DMS79 treated with DMSO at 0.1 percent for 48 hours (cell line): ENCODE results near the gene KRT84.
"Not testable (repeated sequence)": the region's sequence is repeated elsewhere in the genome, so short reads cannot be mapped to it uniquely, and the experiment has no call there.

Source experiments
- DNase-seq: peaks from one replicate; lab custom pipeline; 2025; lab: John Stamatoyannopoulos, UW

The KRT84 gene

DNA sequence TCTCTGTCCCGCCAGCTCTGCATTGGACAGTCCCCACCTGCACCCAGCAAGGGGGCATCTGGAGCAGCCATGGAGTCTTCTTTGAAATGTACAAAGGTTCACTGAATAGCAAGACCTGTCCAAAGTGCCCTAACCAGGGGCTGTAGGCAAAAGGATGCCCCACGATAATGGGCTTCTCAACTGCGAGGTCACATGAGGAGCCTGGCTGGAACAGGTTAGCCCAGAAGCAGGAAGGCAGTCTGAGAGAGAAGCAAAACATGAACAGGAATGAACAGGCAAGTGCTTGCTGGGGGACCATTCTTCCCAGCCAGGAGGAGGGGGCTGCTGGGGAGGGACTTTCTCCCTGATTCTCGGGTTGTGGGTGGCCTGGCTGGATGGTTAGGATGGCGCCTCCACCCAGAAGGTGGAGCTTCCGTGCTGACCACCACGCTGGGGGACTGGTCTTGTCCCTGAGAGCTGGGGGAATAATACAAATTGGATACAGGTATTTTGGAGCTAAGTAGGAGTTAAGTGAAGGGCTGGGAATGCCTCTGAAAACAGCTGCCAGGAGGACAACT, 25.3 kb downstream of the KRT84 start:
- no peak for DNase-seq

DNA sequence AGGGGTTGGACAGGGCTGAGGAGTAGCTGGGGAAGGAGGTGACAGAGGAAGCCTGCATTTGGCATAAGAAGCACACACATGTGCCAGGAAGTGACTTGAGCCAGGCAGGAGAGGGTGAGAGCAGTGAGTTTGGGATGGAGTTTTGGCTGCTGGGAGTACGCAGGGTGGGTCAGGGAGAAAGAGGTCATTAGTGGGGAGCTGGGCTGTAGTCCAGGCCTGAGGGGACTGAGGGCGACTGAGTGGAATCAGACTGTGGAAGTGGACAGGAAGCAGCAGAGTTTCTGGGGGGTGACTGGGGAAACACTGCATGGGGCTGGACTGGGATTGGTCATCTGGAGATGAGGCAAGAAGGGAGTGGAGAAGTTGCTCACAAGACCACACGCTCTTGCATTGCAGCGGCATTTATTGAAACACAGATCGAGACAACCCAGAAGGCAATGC, 25.8 kb downstream of the KRT84 start:
- DNase-seq, result no peak

DNA sequence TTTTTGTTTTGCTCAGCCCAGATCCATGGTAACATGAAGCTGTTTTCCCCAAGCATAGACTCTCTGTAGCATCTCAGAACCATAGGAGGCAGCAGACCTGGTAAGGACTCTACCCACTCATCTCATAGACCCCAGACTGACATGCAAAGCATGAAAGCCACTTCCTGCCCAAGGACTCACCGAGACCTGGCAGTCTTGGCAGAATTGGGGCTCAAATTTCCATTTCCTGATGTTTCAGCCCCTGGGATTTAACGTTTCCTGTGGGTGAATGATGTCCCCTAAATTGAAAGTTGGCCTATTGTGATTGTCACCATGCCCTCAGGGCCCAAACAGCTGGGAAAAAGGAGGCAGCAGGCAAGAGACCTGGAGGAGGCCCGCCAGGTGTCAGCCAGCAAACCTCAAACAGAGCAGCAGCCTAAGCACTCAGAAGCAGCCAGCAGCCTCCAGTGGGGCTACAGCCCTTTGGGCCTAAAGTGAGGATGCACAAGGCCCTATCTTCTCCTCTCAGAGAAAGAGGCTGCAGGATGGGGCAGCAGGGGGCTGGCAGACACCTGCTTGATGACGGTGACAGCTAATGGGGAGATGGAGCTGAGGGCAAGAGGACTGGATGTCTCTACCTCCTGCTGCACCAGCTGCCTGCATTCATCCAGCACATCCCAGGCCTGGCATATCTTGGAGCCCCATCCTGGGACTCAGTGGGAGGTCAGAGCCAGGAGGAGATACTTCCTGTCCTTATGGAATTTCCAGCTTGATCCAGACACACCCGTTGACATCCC, 26.7 kb downstream of the KRT84 start:
- no peak for DNase-seq

DNA sequence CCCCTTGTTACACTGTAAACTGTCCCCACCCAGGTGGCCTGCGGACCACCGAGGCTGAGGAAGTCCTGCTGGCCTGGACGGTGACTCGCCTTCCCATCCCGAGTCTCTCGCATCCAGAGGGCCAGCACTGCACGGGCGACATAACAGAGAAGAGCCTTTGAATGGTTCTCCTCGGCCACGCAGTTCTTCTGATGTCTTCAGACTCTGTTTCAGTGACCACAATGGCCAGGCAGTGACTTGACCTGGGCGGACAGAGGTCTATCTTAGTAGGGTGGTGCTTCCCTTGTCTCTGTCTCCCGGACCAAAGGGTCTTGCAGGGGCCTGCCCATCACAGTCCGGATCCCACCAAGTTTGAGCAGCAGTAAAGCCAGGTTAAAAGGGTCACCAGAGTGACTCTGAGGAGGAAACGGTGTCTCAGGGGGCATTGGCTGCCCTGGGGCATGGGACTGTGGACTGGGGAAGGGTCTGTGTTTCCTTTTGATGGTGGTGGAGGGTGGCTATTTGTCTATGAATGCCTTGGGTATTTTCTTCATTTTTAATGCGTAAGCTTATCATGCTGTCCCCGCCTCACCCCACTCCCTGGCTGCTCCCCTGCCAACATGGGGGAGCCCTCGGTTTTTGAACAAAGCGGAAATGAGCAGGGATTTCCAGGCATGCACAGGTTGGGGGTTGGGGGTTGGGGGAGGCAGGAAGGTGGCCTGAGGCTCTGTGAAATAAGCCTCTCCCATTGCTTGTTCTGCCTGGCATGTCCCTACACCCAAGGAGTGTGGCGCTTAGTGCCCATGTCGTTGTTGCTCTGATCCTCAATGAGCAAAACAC, 28.5 kb downstream of the KRT84 start:
- DNase-seq, result no peak

DNA sequence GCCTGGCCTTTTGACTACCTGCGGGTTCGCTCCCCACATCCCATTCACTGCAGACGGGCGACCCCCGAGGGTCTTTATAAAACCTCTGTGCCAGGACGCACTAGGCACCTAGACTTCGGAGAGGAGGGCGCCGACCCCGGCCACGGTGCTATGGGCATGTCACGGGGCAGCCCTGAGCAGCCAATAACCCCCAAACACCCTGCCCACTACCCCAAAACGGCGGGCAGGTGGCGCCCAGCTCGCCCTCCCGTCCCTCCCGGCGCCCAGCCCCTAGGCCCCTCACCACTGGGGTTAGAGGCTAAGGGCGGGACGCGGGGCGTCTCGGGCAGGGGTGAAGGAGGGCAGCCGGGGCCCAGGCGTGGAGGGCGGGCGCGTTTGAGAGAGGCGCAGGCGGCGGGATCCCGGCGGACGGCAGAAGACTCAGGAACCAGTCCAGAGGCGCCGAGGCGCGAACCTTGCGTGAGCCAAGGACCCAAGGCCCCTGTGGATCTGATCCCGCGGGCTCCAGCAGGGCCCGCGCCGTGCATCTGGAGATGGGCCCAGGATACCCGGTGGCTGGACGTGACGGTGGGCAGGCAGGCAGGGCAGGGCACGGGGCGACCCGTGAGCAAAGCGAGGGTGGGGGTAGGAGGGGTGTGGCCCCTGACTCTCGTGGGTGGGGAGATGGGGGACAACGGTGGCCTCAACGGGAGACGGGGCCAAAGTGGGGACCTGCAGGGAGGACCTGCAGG, 29.3 kb downstream of the KRT84 start:
- DNase-seq, result no peak

DNA sequence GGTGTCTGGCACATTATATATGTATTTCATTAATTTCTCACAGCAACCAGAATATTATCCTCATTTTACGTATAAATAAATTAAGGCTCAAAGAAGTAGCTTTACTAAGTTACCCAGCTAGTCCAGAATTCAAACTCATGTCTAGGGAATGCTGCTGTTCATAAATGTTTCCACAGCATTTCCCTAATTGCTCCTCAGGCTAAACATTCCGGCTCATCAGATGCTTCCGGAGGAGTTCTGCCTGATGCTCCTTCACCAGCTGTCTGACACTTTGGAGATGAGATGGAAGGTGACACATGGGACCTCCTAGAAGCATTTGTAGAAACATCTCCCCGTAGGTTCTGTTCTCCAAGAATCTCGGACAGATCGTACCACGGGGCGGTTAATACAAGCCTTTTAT, 30.3 kb downstream of the KRT84 start:
- no peak for DNase-seq

DNA sequence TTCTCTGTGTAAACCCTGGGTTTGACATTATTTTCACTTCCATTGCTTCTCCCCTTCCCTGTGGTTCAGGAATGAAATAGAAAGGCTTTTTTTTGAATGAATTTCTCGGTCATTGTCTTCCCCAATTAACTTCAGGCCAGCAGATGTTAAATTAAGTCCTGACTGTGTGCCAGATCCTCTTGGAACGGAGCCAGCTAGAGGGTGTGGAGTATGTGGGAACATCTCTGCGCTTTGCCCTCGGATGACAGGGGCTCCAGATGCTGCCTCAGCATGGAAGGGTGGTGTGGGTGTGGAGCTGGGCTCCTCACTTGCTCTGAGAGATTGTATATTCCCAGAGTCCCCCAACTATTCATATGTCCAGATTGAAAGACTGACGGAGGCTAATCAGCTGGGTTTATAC, 31.3 kb downstream of the KRT84 start:
- peak; percentile 12 for DNase-seq

DNA sequence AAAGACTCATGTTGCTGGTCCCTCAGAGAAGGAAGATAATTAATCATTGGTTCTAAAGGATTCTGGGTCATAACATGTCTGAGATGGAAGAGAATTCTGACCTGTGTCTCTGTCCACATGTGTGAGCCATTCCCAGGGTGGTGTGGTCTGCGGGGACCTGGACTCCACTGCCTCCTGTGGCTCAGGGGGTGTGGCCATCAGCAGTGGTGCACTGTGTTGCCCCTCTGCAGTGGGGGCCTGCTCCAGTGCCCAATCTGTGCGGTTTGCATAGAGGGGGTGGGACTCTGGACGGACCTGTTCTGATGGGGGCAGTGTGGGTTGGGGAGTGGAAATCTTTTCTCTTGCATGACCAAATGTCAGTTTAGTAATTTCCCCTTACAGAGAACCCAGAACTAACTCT, 31.7 kb downstream of the KRT84 start:
- no peak for DNase-seq

DNA sequence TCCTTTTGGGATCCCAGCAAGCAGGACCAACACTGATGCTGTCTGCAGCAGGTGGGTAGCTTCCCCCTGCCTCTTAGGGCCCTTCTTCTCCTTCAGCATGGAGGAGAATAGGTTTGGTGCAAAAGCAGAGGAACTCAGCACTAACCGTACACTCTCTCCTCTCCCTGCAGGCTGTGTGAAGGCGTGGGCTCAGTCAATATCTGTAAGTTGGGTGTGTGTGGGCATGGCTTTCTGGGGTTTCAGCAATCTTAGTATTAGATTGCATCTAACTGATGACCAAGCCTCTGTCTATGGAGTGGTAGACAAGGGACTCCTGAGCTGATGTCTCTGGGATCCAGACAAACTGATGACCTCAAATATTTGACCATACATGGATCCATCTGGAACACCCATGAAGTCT, 32.5 kb downstream of the KRT84 start:
- no peak for DNase-seq

DNA sequence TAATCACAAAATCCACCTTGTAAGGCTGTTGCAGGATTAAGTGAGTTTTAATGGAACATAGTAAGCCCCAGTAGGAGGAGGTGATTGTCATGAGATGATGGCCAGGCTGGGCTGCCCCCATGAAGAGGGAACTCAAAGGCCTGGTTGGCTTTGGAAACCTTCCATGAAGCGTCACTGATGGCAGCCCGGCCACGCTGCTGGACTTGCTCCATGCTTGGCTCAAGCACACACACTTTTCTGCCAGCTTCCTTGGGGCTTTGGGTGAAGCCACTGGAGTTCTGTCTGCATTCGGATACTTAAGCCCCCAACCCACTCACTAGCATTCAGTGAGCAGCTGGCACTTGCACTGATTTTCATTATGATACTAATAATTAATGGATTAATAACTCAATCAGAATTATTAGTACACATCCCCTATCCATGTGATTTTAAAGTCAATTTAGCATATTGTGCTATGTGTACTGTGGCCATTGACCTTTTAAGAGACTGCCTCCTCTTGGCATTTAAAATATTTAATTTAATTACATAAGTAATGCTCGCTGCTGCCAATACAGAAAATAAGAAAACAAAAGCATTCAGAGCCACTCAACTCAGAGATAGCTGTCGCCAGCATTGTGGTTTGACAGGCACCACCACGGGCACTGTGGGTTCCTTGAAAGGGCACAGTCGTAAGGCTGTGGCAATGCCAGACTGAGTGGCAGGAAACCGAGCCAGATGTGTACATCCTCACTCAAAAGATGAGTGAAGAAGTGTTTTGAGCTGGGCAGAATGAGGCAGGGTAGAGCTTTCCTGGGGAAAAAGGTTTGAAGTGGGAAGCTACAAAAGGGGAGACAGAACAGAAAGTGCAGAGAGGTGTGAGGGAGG, 34.0 kb downstream of the KRT84 start:
- DNase-seq, result no peak

DNA sequence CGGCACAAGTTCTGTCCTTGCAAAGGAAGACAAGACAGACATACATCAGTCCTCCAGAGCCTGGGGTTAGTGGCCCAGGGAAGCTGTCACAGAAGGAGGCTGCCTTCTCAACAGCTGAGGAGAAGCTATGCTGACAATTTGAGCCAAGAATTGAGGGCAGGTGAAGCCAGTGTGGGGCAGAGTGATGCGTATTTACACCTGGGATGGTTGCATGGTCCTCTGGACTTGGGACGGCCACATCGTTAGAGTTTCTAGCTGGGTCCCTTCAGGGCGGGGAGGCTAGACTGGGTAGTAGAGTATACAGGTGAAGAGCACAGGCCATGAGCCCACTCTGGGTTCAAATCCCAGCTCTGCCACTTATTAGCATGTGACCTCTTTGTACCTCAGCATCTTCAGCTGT, 34.7 kb downstream of the KRT84 start:
- DNase-seq, result no peak

DNA sequence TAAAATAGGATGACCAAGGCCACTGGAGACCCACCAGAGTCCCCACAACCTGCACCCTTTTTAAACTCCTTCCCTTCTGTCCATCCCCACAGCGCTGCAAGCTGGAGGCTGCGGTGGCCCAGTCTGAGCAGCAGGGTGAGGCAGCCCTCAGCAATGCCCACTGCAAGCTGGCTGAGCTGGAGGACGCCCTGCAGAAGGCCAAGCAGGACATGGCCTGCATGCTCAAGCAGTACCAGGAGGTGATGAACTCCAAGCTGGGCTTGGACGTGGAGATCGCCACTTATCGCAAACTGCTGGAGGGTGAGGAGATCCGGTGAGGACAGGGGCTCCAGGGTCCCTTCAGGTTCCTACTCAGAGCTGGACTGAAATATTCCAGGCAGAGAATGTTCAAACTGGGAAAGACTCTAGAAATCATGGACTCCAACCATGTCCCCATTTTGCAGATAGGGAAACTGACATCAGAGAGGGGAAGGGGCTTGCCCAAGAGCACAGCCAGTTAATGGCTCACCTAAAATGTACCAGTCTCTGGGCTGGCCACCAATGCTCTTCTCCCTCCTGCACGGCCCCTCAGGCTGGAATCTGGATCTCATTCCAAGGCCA, 35.3 kb downstream of the KRT84 start:
- DNase-seq, result no peak

DNA sequence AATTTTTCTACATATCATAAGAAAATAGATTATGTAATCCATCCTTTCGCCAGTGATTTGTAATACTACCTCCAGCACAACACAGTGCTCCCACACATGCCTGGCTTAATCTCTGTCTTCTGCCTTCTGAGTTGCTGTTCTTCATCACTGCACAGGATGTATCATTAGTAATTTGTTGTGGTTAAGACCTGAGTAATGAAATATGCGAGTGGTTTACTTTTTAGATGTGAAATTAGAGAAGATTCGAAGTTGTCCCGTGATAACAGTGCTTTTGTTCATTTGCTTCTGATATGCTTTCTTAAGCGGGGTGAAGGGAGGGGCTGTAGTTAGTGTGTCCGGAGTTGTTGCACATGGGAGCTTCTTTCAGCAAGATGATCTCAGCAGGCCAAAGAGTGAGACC, 36.3 kb downstream of the KRT84 start:
- no peak for DNase-seq

DNA sequence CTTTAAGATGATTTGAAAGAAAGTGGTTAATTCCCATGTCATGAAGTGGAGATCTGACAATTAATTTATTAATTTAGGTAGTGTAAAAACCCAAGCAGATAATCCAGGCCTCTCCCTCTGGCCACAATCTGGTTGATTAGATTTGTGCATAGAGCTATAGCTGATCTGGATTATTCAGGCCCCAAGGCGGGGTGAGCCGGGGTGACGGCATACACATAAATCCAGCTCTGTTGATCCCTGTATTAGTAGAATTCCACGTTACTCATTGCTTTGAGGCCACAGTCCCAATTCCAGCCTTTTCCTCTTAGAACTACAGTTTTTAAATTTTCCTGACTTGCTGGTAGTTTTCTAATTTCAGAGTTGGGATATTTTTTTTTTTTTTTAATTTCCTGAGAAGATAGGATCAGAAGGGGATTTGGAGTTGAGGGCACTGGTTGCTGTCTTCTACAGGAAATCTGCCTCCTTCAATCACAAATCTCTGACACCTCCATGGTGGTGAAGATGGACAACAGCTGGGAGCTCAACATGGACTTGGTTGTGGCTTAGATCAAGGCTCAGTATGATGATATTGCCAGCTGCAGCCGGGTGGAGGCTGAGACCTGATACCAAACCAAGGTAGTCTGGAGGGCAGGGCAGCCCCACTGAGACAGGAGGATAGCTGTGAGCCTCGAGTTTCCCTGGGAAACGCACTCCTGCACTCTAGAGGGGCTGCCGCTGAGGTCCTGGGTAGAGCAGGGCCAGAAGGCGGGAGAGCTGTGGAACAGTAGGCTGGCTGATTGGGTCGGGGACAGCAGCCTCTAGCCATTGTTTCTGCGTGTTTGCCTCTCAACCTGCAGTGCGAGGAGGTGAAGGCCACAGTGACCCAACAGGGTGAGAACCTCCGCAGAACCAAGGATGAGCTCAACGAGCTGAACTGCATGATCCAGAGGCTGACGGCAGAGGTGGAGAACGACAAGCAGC, 37.6 kb downstream of the KRT84 start:
- DNase-seq, result no peak

DNA sequence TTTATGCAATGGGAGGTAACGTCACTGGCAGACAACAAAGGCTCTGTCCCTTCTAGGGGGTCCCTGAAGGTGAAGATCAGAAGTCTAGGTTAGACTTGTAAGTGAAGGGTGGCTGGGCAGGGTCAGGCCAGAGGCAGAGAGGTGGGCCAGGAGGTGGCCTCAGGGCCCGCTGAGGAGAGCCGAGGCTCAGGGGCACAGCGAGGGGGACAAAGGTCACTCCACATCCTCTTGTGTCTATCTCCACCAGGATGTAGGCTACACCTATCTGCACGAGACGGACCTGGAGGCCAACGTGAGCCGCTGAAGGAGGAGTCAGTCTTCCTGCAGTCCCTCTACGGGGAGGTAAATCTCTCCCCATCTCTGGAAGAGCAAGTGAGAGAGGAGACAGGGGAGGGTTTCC, 38.4 kb downstream of the KRT84 start:
- no peak for DNase-seq

DNA sequence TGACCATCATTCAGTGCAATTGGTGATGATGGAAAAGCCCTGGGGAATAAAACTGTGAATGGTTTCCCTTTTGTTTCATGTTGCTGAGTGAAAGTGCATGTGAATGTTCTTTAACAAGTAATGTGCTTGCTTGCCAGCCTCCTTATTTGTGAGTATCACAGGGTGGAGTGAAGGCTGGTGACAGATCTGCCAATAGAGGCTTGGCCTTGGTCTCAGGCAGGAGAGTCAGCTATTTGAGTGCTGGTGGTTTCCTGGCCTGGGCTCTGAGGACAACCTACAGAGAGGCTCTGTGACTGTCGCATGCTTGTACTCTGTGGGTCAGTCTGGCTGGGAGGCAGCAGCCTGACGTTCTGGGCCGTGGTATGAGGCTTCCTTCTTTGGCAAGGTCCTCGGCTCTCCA, 38.9 kb downstream of the KRT84 start:
- no peak for DNase-seq

DNA sequence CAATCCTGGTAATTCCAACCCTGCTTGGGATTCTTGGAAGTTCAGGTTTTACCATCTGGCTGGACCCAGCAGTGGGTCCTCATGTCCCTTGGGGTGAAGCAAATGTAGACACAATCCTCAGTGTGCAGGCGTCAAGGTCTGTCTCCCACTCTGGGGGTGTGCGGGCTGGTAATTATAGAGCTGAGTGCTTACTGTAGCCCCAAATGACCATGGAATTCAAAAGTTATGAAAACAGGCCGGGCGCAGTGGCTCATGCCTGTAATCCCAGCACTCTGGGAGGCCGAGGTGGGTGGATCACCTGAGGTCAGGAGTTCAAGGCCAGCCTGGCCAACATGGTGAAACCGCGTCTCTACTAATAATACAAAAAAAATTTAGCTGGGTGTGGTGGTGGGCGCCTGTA, 40.4 kb downstream of the KRT84 start:
- not testable (repeated sequence) for DNase-seq

DNA sequence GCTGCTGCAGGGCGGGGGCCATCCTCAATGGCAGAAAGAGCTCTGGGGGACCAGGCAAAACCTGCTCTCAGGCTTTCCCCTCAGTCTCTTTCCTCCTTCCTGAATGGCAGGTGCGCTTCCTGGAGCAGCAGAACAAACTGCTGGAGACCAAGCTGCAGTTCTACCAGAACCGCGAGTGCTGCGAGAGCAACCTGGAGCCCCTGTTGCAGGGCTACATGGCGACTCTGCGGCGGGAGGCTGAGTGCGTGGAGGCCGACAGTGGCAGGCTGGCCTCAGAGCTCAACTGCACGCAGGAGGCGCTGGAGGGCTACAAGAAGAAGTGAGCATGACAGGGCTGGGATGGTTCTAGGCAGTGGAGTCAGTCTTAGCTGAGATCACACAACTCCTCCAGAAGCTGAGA, 41.3 kb downstream of the KRT84 start:
- no peak for DNase-seq

DNA sequence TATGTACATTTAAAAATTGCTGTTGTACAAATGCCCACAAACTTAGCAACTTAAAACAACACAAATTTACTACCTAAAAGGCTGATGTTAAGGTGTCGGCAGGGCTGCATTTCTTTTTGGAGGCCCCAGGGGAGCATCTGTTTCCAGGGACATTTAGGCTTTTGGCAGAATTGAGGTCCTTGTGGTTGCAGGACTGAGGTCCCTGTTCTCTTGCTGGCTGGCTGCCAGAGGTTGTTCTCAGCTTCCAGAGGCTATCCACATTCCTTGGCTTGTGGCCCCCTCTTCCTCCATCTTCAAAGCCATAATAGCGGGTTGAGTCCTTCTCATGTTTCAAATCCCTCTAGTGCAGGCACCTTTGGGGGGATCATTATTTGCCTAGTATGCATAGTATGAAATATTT, 41.9 kb downstream of the KRT84 start:
- no peak for DNase-seq
